GM12878 (cell line): ENCODE results near the gene NANOS2. TPM values are rescaled to one million over a fixed set of nuclear protein-coding genes. Genes with fewer than 3 reads are reported as not detected.

Experiments
- CHD2 ChIP-seq: IDR thresholded peaks from 2 replicates; pipeline ENCODE4 v1.6.1; 2011; ENCODE audit warnings: low read depth, low read length, improper control_type of control experiment, borderline replicate concordance
- EED ChIP-seq: sonication (generic); IDR thresholded peaks from 2 replicates; pipeline ENCODE4 v1.6.1; 2016; ENCODE audit warnings: antibody characterized with exemption, low read depth
- EGR1 ChIP-seq, 2 experiments: IDR thresholded peaks; 1 replicate in 1 of 2; 2 replicates in 1 of 2; pipeline ENCODE4 v1.6.1; 2011 to 2012; ENCODE audit warnings: low read depth in 2 of 2, low read length in 2 of 2, borderline replicate concordance in 1 of 2, mild to moderate bottlenecking in 1 of 2, moderate library complexity in 1 of 2
- ESRRA ChIP-seq: IDR thresholded peaks from 2 replicates; pipeline ENCODE4 v1.6.1; 2012; ENCODE audit warnings: mild to moderate bottlenecking, low read length, improper control_type of control experiment
- FOXM1 ChIP-seq: IDR thresholded peaks from 2 replicates; pipeline ENCODE4 v1.6.1; 2012; ENCODE audit warnings: low read depth, mild to moderate bottlenecking, inconsistent platforms, low read length, moderate library complexity
- HCFC1 ChIP-seq: fragments of 150-350 bp; IDR thresholded peaks from 2 replicates; pipeline ENCODE4 v1.6.1; 2014; ENCODE audit warnings: low read length
- HDGF ChIP-seq: fragments of 450-650 bp; IDR thresholded peaks from 2 replicates; pipeline ENCODE4 v1.6.1; 2016; ENCODE audit warnings: antibody characterized with exemption
- JUND ChIP-seq: IDR thresholded peaks from 2 replicates; pipeline ENCODE4 v1.6.1; 2012; ENCODE audit warnings: low read depth, mild to moderate bottlenecking, low read length, improper control_type of control experiment, moderate library complexity
- KLF5 ChIP-seq: fragments of 450-650 bp; IDR thresholded peaks from 2 replicates; pipeline ENCODE4 v1.6.1; 2014; ENCODE audit warnings: mild to moderate bottlenecking; ENCODE audit not compliant: partially characterized antibody
- MEF2B ChIP-seq: fragments of 450-650 bp; IDR thresholded peaks from 2 replicates; pipeline ENCODE4 v1.6.1; 2018; ENCODE audit warnings: mild to moderate bottlenecking, moderate library complexity; ENCODE audit not compliant: partially characterized antibody, poor library complexity, severe bottlenecking
- NFIC ChIP-seq: IDR thresholded peaks from 2 replicates; pipeline ENCODE4 v1.6.1; 2012; ENCODE audit warnings: low read depth, mild to moderate bottlenecking, inconsistent platforms, low read length, moderate library complexity
- NR2C2 ChIP-seq: IDR thresholded peaks from 2 replicates; pipeline ENCODE4 v1.6.1; 2011; ENCODE audit warnings: borderline replicate concordance, low read depth; ENCODE audit not compliant: control insufficient read depth, insufficient read length
- PAX5 ChIP-seq: IDR thresholded peaks from 2 replicates; pipeline ENCODE4 v1.6.1; 2011; ENCODE audit warnings: low read depth, low read length, borderline replicate concordance
- POLR2AphosphoS2 ChIP-seq: IDR thresholded peaks from 2 replicates; pipeline ENCODE4 v1.6.1; 2011; ENCODE audit warnings: low read depth, mild to moderate bottlenecking, low read length, improper control_type of control experiment, moderate library complexity
- SUPT20H ChIP-seq: IDR thresholded peaks from 2 replicates; pipeline ENCODE4 v1.6.1; 2011; ENCODE audit warnings: low read depth, mild to moderate bottlenecking, low read length, moderate library complexity, borderline replicate concordance; ENCODE audit not compliant: control insufficient read depth
- WRNIP1 ChIP-seq: IDR thresholded peaks from 2 replicates; pipeline ENCODE4 v1.6.1; 2011; ENCODE audit warnings: low read depth, low read length, improper control_type of control experiment, borderline replicate concordance
- ZZZ3 ChIP-seq: IDR thresholded peaks from 2 replicates; pipeline ENCODE4 v1.6.1; 2011; ENCODE audit warnings: low read depth; ENCODE audit not compliant: control insufficient read depth, insufficient read length
- polyA plus RNA-seq, 11 experiments: library from polyadenylated mRNA; depleted of rRNA in 4 of 11; unstranded in 6 of 11; stranded (reverse) in 5 of 11; fragments of >200 nt; fragmentation: Nextera tagmentation in 4 of 11; fragmentation: Illumina TruSeq in 1 of 11; extraction: Ambion mirVana in 4 of 11; extraction: Trizol in 1 of 11; gene quantifications; 1 replicate in 1 of 11; 2 replicates in 10 of 11; pipeline versions ENCODE4 v1.2.1 to v1.2.3, GENCODE V29; 2011 to 2016; ENCODE audit warnings: inconsistent platforms in 2 of 11, missing spikeins in 2 of 11, low read depth in 1 of 11
- total RNA-seq, 4 experiments: library from RNA; depleted of rRNA in 3 of 4; stranded (reverse); fragments of >200 nt in 3 of 4; fragmentation: Illumina TruSeq in 1 of 4; extraction: Trizol in 1 of 4; gene quantifications; 2 replicates each; pipeline versions ENCODE4 v1.2.1 to v1.2.3, GENCODE V29; 2013 to 2021
- TF ChIP-seq, protein P1 (sequence below): fragments of 450-650 bp; IDR thresholded peaks from 2 replicates; pipeline ENCODE4 v1.6.1; 2017; ENCODE audit warnings: low read depth, mild to moderate bottlenecking, moderate library complexity
- TF ChIP-seq, protein P2 (sequence below): fragments of 450-650 bp; IDR thresholded peaks from 2 replicates; pipeline ENCODE4 v1.6.1; 2018; ENCODE audit warnings: borderline replicate concordance, mild to moderate bottlenecking; ENCODE audit not compliant: partially characterized antibody
- TF ChIP-seq, protein P3 (sequence below): IDR thresholded peaks from 2 replicates; pipeline ENCODE4 v1.6.1; 2012; ENCODE audit warnings: low read depth, low read length, improper control_type of control experiment
- TF ChIP-seq, protein P4 (sequence below): fragments of 450-650 bp; IDR thresholded peaks from 2 replicates; pipeline ENCODE4 v1.6.1; 2016; ENCODE audit warnings: mild to moderate bottlenecking

The NANOS2 gene
- total and polyA plus RNA-seq, 10 of the 15 experiments (the other 5 are each of a cell fraction or from before 2014, with no cell fraction given), result not detected

DNA sequence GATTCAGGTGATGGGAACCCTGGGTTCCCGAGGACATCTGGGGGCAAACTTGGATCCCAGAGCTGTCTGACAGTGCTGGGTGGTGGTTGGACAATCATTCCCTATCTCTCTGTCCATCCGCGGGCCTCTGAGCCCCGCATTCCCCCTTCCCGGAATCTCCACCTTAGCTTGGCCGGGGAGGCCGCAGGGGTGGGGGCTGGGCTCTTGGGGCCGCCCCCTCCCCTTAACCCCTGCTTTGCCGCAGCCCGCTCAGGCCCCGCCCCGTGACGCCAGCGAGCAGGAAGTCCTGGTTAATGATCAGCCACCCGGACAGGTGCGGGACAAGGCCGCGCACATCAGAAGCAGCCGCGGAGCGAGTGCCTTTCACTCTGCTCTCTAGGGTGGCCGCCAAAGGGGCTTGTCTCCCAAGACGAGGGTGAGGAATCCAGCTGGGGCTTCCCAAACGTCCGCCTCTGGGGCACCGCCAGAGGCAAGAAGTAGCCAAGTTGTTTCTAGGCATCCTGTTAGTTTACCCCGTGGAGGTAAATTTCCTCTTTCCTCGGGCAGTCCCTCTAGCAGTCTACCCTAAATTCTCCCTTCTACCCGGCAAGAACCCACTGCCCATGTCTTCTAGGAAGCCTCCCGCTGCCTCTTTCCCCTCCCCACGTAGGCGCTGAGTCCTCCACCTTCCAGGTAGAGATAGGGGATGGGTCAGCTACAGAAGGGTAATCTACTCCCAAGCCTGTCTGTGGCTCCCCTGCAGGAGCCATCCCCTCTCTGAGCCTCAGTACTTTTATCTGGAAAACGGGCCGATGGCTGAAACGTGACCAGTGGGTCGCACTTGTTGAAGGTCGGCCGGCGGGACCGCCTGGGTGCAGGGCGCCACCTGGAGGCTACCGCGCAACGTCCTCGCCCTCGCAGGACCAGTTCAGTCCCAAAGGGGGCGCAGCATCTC is 31.7 kb downstream of the NANOS2 start (continued):
- TF ChIP-seq, protein P1, sequence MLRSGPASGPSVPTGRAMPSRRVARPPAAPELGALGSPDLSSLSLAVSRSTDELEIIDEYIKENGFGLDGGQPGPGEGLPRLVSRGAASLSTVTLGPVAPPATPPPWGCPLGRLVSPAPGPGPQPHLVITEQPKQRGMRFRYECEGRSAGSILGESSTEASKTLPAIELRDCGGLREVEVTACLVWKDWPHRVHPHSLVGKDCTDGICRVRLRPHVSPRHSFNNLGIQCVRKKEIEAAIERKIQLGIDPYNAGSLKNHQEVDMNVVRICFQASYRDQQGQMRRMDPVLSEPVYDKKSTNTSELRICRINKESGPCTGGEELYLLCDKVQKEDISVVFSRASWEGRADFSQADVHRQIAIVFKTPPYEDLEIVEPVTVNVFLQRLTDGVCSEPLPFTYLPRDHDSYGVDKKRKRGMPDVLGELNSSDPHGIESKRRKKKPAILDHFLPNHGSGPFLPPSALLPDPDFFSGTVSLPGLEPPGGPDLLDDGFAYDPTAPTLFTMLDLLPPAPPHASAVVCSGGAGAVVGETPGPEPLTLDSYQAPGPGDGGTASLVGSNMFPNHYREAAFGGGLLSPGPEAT, result peak; percentile 63; the same call in 1 of the 2 replicates
- TF ChIP-seq NFIC (no peak), PAX5 (no peak), HDGF (peak; percentile 11; the same call in 1 of the 2 replicates), NR2C2 (no peak), WRNIP1 (no peak), JUND (0 out of 2 replicates have a peak, but pooled peaks have one; percentile 16), HCFC1 (peak; percentile 36; the same call in 1 of the 2 replicates), ZZZ3 (no peak), FOXM1 (peak; percentile 71), ESRRA (peak; percentile 88), SUPT20H (no peak), MEF2B (peak; percentile 39), EGR1 (IDR thresholded peaks at IDR 0.05; ENCODE audit: borderline replicate concordance in 1 of 2, low read depth in 2 of 2, low read length in 2 of 2) (no peak), KLF5 (peak; percentile 68), CHD2 (peak; percentile 83), EED (peak; percentile 13; the same call in 1 of the 2 replicates), POLR2AphosphoS2 (peak; percentile 65; the same call in 1 of the 2 replicates)
- TF ChIP-seq, protein P2, sequence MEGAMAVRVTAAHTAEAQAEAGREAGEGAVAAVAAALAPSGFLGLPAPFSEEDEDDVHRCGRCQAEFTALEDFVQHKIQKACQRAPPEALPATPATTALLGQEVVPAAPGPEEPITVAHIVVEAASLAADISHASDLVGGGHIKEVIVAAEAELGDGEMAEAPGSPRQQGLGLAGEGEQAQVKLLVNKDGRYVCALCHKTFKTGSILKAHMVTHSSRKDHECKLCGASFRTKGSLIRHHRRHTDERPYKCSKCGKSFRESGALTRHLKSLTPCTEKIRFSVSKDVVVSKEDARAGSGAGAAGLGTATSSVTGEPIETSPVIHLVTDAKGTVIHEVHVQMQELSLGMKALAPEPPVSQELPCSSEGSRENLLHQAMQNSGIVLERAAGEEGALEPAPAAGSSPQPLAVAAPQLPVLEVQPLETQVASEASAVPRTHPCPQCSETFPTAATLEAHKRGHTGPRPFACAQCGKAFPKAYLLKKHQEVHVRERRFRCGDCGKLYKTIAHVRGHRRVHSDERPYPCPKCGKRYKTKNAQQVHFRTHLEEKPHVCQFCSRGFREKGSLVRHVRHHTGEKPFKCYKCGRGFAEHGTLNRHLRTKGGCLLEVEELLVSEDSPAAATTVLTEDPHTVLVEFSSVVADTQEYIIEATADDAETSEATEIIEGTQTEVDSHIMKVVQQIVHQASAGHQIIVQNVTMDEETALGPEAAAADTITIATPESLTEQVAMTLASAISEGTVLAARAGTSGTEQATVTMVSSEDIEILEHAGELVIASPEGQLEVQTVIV, result peak; percentile 47
- TF ChIP-seq, protein P3, sequence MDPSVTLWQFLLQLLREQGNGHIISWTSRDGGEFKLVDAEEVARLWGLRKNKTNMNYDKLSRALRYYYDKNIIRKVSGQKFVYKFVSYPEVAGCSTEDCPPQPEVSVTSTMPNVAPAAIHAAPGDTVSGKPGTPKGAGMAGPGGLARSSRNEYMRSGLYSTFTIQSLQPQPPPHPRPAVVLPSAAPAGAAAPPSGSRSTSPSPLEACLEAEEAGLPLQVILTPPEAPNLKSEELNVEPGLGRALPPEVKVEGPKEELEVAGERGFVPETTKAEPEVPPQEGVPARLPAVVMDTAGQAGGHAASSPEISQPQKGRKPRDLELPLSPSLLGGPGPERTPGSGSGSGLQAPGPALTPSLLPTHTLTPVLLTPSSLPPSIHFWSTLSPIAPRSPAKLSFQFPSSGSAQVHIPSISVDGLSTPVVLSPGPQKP, result no peak
- TF ChIP-seq, protein P4, sequence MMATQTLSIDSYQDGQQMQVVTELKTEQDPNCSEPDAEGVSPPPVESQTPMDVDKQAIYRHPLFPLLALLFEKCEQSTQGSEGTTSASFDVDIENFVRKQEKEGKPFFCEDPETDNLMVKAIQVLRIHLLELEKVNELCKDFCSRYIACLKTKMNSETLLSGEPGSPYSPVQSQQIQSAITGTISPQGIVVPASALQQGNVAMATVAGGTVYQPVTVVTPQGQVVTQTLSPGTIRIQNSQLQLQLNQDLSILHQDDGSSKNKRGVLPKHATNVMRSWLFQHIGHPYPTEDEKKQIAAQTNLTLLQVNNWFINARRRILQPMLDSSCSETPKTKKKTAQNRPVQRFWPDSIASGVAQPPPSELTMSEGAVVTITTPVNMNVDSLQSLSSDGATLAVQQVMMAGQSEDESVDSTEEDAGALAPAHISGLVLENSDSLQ, result peak; percentile 60; the same call in 1 of the 2 replicates
